Stimulated activated CD4-positive, alpha-beta T cell treated with anti-CD3 and anti-CD28 coated beads, Interleukin-4, amount 100 ng/mL, for 1 hour (primary cell): ENCODE measurements around the gene SNED1.

Experiments used
- DNase-seq: peaks from one replicate; pipeline ENCODE4 v3.0.0-alpha.2; 2020

The SNED1 gene

DNA sequence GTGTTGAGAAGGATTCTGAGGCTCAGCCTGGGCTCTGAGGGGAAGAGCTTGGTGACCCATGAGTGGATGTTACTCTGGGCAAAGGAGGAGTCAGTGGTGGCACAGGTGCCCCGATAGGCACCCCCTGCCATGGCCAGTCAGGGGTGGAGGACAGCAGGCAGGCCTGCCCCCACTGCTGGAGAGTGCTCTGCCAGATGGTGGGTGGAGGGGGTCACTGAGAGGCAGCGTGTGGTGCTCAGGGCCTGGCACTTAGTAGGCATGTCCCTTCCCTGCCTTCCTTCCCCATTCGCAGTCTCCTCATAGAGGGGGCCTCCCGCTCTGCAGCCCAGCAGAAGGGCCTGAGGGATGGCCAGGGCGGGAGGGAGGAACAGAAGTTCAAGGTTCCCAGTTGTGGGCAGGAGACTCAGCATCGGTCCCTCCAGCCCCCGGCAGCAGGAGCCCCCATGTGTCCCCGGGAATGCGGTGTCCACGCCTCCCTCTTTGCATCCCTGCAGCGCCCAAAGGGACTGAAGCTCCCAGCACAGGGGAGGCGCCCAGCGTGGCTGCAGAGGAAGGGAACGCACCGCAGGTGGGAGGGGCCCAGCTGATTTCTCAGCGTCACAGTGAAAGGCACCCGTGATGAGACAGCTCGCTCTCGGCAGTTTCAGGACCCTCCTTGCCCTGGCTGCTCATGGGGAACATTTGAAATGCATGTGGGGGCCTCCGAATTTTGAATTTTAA lies 5.7 kb upstream of the SNED1 start:
- DNase-seq: no peak

DNA sequence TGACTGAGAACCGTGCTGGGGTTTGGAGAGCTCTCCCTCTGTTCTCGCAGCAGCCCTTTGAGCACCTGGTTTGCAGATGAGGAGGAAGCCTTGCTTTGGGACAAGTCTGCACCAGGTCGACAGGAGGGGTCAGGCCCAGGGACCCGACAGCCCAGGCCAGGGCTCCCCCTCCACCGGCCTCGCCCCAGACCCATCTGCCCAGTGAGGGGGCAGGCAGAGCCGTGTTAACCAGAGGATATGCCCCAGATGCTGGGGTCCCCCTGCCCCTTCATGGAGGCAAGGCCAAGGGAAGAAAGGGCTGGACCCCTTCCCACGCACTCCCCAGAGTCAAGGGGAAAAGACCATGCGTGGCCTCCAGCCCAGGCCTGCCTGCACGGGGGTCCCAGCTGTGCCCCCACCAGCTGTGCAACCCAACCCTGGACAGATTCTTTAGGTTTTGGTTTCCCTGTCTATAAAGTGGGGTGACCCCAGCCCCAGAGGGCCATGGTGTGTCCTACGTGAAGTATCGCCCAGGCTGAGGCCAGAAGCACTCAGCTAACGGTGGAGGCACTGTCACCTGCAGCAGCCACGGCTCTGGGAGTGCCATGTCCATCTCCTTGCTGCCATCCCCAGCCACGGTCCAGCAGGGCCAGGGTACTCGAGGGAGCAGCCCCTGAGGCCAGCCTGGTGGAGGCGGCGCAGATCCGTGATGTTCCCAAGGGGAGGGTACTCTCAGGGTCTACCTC lies 4.8 kb upstream of the SNED1 start:
- no peak for DNase-seq

DNA sequence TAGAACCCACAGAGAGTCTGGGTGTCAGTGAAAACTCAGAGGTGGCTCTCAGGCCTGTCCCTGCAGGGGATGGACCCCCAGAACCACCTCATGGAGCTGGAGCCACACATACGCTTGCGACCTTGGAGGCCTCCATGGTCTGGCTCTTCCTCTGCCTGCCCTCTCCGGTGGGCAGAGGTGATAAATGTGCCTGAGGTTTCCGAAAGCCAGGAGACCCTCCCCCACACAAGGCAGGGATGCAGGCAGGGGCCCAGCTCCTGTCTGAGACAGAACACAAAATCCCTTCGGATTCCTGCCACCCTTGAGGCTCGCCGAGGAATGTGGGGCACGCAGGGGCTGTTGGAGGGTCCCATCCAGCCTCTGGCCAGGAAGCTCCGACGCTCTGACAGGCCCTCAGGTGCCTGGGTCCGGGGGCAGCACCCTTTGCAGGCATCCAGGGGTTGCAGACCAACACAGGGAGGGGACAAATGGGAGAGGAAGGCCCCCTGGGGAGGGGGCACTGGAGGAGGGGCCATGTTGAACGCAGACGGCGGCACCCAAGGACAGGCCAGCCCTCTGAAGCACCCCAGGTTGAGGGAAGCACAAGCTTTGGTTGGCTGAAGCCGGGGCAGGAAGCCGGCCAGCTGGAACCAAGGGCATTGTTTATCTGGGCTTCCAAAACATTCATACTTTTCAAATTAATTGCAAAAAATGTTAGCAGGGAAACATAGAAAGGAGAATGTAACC lies 4.1 kb upstream of the SNED1 start:
- DNase-seq: no peak

DNA sequence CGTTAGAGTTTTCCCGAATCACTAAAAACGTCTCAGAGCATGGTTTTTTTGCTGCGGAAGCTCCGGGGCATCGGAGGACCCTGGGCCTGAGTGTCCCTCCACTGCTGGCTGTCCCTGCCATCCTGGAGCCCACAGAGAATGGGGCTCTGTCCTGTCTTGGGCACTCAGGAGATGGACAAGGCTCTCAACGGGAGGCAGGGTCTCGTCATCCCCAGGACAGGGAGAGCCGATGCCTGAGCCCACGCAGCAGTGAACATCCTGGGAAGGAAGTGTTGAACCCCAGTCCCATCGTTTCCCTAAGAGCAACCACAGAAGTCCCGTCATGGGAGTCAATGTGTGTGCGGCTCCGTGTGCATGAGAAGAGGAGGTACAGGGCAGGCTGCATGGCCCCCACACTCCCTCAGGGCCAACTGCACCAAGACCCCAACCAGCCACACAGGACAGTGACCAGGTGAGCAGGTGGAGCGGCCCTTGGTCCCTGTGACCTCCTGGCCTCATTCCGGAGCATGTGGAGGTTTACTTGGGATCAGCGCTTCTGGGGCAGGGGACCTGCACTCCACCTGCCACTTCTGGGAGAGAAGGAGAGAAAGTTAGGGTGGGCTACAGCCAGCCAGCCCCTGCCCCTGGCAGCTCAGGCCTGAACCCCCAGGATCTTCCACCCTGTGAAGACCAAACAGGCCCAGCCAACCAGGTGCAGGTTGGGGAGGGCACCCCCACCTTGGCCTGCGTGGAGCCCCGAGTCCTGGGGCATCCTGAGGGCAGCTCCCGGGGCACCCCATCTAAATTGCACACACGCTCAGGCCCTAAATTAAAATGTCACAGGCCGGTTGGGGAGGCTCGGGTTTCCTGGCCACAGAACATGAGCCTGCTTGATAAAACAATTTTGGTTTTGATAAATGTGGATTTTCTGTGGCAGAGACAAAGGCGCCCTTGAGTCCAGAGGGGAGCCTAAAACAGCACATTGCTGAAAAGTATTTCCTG lies 3.1 kb upstream of the SNED1 start:
- no peak for DNase-seq

DNA sequence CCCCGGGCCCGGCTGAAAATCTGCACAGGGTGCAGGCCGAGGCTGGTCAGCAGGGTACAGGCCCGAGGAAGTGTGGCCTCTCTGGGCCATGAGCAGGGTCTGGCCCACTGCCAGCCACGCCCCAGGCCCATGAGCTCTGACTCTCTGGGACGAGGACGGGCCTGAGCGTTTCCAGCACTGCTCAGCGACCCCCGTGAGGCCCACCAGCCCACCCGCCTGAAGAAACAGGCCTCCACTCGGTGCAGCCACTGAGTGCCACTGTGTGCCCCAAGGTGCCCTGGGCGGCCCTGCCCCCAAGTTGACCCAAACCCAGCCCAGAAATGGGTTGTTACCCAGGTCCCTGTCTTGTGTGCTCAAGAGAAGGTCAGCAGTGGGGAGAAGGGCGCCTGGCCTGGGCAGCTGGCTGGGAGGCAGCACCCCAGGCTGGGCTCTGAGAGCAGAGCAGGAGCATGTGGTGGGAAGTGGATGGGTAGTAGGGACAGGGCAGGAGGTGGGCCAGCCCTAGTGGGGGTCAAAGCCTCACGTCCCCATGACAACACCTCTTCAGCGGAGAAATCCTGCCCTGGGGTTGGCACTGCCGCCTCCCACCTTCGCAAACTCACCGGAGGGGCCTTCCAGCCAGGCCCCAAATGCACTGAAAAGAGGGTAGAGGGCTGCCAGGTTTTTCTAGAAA lies 2.1 kb upstream of the SNED1 start:
- no peak for DNase-seq

DNA sequence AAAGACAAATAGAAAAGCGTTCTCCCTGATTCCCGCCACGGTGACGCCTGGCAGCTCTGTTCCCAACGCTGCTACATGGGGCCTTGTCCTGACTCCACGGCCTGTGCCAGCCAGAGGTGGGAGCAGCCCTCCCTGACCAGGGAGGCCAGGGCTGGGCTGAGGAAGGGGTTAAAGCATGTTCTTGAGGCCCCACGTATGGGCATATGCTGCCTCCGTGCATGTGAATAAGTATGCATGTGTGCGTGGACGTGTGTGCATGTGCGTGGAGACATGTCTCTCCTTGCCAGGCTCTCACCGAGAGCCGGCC lies 1.6 kb upstream of the SNED1 start:
- DNase-seq: no peak

DNA sequence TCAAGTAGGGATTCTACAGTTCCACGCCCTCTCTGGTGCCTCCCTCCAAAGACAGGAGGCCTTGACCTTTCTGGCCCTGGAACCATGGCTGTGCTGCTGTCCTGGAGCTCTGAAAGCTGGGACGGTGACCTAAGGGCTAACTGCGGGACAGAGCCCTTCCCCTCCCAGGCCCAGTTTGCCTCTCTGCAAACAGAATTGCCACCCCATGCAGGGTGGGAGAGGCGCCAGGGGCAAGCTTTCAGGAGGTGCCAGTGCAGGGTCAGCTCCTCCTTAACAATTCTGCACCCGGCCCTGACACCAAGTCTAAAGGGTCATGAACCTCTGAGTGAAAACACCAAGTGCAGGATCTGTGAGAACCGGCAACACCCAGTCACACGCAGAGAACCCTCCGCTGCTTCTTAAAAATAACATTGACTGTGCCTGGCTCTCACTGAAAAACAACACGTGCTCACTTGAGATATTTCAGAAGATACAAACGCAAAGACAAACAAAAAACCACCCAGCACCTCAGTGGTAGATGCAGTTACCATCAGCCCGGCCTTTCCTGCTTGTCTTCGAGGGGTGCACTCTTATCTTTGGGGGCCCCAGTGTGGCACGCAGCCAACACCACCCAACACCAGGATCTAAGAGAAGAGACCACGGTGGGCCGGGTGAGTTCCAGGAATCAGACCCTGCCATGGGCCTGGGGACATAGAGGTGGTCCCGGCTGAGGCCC lies 1.1 kb upstream of the SNED1 start:
- DNase-seq: no peak

DNA sequence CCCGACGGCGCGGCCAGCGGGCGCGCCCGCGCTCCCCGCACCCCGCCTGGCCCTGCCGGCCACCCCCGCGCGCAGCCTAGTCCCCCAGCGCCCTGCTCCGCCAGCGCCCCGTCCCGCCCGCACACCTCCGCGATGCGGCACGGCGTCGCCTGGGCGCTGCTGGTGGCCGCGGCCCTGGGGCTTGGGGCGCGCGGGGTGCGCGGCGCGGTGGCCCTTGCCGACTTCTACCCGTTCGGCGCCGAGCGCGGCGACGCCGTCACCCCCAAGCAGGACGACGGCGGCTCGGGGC lies 232 bp downstream of the SNED1 start:
- no peak for DNase-seq

DNA sequence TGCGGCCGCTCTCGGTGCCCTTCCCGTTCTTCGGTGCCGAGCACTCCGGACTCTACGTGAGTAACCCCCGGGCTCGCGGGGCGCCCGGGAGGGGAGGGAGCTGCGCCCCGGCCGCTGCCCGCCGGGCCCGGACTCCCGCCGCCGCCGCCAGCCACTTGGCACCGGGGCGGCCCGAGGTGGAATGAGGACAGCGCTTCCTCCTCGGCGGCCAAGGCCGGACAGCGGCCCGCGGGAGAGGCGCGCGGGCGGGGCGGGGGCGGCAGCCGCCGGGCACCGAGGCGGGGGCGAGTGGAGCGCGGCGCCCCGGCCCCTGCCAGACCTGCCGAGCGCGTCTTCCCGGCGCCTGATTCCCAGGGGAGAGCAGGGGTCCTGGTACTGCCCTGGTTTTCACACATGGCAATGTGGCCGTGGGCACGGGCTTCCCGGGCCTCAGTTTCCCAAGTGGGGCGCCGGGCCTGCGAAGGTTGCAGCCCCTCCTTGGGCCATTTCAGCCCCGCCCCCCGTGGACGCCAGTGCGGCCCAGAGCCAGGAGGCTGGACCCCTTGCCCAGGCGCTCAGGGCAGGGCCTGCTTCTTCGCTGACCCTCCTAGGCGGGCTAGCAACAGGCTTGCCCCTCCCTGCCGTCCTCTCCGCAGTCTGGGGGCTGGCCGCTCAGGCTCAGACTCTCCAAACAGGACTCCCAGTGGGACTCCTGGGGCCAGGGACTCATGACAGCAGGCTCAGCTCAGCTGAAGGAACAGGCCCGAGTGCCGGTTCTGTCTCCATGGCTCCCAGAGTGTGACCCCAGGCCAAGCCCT lies 775 bp downstream of the SNED1 start:
- DNase-seq: no peak

DNA sequence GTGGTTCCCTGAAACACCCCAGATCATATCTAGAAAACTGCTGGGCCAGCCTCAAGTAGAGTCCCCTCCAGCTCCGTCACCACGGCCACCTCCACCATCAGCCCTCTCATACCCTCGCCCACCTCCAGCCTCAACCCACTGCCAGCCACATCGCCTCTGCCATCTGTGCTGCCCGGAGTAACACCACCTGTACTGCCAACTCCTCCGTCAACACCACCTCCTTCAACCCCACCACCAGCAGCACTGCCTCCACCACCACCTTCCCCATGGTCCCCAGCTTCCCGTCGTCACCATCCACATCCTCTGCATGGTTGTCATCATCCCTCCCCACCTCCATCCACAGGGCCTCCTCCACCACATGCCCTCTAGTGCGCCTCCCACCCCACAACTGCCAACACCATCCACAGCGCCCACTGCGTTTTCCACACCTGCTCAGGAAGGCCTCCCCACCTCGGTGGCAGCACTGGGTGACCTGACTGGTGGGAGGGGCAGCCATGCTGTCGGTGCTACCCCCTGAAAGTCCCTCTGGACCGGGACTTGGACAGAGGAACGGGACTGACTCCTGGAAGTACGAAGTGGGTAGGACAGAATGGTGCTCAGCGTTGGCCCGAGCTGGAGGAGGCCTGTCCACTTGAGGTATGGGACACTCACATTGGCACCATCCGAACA lies 1.6 kb downstream of the SNED1 start:
- DNase-seq: no peak

DNA sequence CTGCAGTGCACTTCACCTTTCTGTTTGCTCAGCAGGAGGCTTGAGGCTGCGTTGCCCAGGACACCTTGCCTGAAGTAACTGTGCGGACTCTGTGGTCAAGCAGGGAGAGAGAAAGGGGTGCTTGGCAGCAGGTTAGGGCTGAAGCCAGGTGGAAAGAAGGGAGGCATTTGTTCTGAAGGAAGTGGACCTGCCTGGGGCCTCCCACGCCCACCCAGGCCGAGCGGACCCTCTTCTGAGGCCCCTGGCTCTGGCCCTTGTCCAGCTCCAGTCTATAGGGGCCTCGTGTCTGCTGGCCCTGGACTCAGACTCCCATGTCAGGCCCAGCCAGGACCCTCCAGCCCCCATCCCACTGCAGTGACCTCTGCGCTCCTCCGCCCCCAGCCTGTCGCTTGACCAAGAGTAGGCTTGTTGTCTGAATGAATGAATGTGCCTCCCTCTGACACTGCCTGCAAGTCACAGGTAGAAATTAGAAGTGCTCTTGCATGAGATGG lies 2.5 kb downstream of the SNED1 start:
- no peak for DNase-seq

DNA sequence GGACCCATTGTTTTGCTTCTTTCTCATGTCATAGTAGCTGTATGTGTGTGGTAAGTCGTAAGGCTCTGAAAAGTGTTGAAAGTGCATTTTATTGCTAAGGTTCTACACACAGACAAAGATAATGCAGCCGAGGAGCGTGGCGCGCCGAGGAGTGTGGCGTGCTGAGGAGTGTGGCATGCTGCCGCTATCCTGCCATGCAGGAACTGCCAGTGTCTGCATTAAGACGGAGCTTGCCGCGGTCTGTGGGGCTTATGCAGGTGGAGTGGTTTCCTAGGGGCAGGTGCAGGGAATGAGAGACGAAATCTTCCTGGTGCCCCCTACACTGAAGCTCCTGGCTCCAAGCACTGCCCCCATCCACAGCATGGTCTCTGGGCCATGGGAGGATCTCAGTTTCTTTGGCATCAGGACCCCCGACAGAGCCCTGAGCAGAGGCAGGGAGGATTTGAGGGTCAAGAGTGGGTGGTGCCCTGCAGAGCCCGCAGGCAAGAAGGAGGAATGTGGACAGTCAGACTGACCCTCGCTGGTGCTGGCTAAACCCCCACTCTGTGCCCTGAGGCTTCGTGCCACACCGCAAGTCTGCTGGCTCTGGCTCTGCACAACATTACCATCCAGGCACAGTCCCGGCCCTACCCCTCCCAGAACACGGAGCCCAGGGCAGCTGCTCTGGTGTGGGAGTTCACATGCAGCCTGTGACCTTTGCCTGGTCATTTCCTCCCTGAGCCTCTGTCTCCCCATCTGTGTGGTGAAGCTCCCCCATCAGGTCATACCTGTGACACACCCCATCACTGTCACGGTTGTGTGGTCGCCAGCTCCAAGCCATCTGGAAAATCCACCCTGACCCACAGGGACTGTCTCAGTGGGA lies 3.2 kb downstream of the SNED1 start:
- DNase-seq: no peak

DNA sequence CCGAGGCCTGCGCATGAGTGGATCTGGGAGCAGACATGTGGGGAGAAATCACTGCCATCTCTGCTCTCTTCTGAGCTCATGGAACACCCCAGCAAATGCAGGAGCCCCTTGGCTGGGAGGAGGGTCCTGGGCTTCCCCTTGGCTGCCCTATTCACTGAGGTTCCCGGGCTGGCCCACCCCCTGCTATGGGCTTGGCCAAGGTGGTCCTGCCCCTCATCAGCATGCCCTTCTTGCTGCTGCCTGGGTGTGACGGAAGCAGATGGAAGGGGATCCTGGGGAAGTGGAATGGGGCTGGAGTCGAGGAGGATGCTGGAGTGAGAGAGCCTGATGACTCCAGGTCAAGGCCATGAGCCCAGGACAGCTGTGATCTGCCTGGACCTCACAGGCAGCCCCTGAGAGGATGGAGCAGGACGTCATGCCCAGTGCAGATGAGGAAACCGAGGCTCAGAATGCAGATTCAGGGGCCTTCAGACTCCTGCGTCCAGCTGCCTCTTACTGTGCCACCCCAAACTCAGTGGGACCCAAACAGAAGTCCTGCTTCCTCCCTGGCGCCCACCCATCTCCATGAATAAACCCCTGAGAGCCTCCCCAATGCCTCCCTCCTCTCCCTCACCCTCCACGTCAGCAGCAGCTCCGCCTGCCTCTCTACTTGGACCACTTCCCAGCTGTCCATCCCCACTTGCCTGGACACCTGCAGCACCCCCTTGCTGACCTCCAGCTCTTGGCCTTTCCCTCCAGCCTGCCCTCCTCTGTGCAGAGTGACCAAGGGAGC lies 4.0 kb downstream of the SNED1 start:
- no peak for DNase-seq

DNA sequence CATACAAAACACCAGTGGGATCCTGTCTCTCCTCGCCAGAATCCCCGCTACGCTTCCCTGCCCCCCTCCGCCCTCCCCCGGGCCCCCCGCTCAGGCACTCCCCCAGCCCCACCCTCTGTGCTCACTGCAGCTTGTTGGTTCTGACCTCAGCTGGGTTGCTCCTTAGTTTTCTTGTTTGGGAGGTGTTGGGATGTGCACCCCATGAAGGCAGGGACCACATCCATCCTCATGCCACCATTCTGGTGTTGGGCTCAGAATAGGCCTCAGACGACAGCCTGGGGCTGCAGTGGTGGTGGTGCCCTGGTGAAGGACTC lies 4.6 kb downstream of the SNED1 start:
- DNase-seq: no peak

DNA sequence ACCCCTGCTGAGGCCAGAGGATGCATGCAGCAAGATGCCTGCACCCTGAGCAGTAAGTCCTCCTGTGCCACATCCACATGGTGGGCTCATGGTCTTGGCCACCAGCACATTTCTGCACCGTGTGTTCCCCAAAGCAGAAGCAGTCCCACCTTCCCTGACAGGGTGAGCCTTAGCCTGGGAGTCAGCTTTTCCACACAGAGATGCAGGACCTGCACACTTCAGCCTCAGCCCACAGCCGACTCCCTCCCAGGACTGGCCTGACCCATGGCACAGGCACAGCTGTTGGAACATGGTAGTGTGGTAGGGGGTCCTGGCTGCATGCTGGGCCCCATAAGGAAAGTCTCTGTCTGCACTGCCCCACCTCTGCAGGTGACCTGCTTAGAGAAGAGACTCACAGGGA lies 5.0 kb downstream of the SNED1 start:
- DNase-seq: no peak

DNA sequence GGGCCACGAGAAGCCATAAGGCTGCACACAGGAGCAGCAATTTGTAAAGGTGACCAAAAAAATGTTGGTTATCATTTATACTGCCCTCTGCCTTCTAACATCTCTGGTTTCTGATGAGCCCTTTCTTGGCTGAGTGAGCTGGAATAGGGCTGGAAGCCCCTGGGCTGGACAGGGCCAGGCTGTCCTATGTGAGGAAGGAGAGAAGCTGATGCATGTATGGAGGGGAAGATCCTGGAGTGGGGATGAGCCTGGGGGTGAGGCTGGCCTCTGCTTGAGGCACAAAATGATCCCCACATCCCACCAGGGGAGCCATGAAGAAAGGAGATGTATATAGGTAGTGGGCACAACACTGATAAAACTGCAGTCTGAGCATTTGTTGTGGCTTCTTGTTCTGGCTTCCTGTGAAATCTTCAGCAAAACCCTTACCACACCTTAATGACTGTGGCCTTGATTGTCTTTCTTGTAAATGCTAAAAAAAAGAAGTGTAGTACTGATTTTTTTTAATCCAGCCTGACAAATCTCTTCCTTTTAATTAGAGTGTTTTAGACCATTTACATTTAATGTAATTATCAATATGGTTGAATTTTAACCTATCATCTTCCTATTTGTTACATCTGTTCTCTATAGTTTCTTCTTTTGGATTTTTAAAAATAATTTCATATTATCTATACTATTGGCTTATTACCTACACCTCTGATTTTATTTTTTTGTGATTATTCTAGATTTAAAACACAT lies 5.6 kb downstream of the SNED1 start:
- DNase-seq: no peak

DNA sequence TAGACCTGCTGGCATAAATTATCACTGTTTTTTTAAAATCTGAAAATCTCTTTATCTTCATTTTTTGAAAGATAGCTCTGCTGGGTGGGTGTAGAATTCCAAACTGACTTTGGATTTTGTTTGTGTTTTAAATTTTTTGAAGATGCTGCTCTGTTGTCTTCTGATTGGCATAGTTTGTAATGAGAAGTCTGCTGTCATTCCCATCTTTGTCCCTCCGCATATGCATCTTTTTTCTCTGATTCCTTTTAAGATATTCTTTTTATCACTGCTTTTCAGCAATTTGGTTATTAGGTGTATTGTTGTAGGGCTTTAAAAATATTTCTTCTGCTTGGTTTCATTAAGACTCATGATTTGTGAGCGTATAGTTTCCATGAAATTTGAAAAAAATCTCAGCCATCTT lies 7.2 kb downstream of the SNED1 start:
- no peak for DNase-seq

DNA sequence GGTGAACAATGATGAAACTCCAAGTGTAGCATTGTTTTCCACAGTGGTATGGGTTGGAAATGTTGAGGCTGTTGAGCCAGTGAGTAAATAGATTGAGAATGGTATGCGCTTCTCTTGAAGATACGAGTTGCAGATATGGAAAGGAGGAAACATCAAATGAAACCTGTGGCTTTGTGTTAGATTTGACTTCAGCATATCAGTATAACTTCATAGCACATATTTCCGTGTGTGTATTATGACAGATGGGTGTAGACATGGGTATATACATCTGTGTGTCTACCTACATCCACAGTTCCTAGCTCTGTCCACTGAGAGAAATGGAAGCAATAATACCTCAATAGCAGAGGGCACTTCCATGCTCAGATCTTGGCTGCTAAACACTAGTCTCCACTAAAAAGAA lies 8.0 kb downstream of the SNED1 start:
- no peak for DNase-seq
